Stimulated activated CD4-positive, alpha-beta T cell treated with anti-CD3 and anti-CD28 coated beads, TNF-alpha, amount 100 ng/mL, for 48 hours (primary cell): ENCODE data around the gene ZNF12.
"Not testable (repeated sequence)": the region's sequence is repeated elsewhere in the genome, so short reads cannot be mapped to it uniquely, and the experiment has no call there.

Experiments used
- DNase-seq, 3 donors: peaks; one replicate each; pipeline ENCODE4 v3.0.0-alpha.2; 2020; ENCODE audit warnings: low read depth in 3 of 3

ZNF12 gene

DNA sequence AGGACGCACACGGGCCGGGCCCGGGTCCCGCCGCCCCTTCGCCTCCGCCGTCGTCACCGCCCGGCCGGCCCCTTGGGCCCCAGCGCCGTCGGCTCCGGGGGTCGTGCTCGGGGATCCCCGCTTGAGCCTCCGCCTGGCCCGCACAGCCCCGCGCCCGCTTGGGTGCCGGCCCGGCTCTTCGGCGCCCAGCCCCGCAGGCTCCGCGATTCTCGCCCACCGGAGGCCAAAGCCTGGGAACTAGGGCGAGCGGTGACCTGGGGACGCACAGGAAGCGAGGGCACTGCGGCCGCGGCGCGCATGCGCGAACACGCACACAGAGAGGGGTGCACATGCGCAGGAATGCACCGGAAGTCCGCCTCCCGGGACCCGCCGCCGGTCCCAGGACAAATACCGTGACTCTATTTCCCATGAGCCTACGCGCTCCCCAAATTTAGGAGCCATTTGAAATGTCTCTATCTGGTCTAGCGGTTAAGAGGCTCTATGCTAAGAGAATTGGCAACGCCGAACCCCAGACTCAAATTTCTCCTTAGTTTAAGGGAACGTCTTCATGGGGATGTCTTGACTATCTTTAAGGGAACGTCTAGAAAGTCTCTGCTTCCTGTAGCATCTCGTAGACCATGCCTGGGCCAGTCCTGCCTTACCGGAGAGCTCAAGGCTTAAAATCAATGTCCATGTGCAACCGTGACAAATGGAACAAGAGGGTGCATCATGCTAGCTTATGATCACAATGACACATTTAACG is at the start of gene ZNF12:
Gene ZNF12 (minus strand): TSS at position 282 of the 742 bp plus-strand sequence. CDS start 1,774 bp downstream, outside the sequence.
- peak; percentile 92 to 93 (median 93) for DNase-seq

DNA sequence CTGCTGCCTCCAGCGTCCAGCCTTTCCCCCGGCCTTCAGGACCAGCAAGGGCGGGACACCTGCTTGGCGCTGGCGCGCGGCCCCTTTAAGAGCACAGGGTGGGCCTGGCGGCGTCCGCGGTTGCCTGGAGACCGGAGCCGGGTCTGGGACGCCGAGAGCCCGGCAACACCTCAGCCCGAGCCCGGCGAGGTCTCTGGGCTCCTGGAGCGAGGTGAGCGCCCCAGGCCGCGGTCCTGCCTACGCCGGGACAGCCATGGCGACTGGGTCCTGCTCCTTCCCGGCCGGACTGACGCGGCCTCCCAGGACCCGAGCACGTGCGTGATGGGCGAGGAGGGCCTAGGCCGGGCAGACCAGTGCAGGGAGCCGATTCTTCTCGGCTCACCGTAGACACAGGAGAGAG is 47.2 kb upstream of the ZNF12 start, which contains the start of gene RSPH10B2:
Gene RSPH10B2 (plus strand): TSS at position 140 of the 400 bp plus-strand sequence. CDS start 3,575 bp downstream, outside the sequence.
- not testable (repeated sequence) for DNase-seq

DNA sequence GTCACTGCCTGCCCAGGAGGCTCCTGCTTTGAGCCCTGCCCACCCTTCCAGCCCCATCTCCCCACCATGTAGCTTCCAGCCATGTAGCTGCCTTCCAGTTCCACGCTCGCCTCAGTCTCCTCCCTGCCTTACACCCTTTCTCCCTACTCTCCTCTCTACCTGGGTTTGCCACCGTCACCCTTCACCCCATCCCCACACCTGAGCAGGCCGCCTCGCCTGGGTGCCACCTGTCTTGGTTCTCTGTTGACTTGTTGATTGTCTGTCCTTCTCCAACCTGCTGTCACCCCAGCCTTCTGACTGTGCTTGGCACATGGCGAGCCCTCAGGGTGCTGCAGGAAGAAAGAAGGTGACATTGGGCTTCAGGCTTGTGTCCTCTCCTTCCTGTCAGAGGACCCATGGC is 43.4 kb upstream of the ZNF12 start:
- DNase-seq, result not testable (repeated sequence)

DNA sequence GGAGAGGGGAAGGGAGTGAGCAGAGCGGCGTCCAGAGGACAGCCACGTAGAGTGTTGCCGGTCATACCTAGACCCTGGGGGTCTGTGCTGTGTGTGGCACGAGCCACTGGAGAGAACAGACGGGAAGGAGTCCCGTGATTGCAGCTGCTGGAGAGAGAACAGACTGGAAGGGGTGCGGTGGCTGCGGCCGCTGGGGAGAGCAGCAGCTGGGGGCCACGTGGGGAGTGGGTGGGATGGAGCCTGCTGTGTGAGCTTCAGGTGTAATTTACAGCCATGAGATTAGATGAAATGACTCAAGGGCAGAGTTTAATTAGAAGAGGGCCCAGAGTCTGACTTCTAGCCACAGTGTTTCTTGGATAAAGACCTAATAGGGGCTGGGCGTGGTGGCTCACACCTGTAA is 42.6 kb upstream of the ZNF12 start:
- DNase-seq, result not testable (repeated sequence)

DNA sequence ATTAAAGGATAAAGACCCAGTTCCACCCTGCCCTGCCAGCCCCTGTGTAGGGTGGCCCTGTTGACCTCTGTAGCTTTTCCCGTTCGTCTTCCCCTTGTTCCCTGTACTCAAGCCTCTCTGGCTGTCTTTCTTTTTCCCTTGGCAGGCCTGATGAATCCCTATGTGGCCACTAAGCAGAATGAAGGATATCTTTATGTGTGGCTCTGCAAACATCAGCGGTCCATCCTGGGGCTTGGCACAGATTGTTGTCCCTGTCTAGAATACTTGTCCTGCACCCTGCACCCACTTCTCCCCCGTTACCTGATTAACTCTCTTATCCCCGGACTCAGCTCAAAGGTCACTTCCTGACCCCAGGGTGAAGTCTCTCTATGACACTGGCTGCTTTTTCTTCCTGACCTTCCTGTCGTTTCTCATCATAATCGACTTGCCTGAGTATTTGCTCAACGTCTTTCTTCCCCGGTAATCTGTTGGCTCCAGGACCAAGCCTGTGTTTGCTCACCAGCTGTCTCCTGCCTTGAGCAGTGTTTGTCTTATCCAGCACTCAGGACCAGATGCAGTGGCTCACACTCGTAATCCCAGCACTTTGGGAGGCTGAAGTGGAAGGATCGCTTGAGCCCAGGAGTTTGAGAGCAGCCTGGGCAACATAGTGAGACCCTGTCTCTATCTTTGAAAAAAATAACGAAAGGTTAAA is 37.8 kb upstream of the ZNF12 start:
- DNase-seq, result not testable (repeated sequence)

DNA sequence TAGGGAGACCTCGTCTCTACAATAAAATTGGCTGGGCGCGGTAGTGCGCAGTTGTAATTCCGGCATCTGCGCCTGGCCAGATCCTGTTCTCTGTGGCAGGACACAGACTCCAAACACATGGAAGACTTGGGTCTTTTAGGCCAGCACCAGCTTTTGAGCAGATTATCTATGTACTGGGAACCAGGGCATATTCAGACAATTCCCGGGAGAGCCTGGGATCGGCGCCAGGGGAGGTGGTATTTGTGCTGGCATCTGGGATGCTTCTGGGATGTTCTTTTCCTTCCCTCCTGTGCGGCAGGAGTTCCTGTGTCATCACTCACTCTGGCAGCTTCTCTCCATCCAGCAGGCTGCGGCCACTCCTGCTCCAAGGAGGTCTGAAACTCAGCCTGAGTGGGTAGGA is 31.7 kb upstream of the ZNF12 start:
- DNase-seq, result not testable (repeated sequence)

DNA sequence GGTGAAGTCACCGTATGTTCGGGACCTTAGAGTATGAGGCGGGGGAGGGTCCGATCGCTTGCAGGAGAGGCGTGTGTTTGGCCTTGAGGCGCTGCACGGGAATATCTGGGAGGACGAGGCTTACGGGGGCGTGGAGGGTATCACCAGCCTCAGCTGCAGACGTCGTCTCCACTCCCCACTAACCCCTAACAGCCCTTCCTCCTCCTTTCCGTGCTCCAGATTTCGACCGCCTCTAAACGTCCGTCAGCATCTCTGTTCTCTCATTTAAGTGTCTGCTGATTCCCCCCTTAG is 23.5 kb upstream of the ZNF12 start:
- no peak for DNase-seq

DNA sequence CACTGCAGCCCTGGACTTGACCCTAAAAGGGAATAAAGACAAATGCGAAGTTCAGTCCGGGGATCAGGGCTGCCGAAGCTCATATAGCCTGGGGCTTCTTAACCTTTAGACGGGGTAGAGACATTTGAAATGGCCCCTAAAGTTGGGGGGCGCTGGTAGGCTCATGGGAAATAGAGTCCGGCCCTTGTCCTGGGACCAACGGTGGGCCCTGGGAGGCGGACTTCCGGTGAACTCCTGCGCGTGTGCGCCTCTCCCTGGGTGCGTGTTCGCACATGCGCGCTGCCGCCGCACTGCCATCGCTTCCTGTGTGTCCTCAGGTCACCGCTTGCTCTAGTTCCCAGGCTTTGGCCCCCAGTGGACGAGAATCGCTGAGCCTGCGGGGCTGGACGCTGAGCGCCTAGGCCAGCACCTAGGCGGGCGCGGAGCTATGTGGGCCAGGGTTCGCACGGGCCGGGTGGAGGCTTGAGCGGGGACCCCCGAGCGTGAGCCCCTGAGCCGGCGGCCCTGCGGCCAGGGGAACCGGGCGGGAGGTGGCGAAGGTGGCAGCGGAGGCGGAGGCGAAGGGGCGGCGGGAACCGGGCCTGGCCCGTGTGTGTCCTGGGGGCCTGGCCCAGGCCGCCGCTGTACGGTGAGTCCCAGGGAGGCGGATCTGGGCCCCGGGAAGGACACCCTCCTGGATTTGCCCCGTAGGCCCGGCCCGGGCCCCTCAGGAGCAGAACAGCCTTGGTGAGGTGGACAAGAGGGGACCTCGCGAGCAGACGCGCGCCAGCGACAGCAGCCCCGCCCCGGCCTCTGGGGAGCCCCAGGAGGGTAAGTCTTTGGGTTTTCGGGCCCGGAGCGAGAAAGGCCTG is 23.0 kb upstream of the ZNF12 start:
- peak; percentile 62 to 75 (median 71) for DNase-seq

DNA sequence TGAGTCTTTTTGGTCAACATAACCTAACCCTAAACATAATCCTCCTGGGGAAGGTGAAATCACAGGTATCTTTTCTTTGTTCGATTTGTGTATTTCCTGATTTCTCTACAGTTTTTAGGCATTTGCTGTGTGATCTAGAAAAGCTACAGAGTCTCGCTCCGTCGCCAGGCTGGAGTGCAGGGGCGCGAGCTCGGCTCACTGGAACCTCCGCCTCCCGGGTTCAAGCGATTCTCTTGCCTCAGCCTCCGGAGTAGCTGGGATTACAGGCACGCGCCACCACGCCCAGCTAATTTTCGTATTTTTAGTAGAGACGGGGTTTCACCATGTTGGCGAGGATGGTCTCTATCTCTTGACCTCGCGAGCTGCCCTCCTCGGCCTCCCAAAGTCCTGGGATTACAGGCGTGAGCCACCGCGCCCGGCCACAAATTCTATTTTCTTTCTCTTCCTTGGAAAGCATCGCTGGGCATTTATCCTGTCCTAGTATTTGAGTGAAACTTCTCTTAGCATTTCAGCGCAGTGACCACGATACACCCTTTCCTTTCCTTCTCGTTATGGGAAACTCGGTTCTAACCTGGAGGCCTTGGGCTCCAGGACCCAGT is 22.2 kb upstream of the ZNF12 start:
- not testable (repeated sequence) for DNase-seq

DNA sequence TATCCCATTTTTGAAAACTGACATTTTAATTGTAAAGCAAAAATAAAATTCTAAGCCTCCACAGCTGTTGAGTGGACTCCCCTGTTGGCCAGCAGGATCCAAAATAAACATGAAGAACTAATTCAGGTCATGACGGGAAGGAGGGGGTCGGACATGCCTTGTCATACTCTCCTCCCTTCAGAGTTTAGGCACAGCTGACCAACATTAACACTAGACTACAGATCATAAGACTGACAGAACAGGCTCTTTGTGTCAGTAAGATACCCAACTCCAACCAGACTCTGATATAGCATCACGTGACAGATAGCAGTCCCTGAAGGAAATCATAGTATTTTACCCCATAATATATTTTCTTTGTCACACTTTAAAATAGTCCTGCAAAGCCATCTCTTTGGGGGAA is 20.9 kb upstream of the ZNF12 start:
- no peak for DNase-seq

DNA sequence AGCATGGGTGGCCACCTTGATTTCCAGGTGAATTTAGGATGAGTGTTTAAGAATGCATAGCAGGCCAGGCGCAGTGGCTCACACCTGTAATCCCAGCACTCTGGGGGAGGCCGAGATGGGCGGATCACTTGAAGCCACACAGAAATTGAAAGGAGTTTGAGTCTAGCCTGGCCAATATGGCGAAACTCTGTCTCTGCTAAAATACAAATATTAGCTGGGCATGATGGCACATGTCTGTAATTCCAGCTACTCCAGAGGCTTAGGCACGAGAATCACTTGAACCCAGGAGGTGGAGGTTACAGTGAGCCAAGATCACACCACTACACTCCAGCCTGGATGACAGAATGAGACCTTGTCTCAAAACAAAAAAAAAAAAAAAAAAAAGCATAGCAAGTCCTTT is 19.6 kb upstream of the ZNF12 start:
- DNase-seq, result not testable (repeated sequence)

DNA sequence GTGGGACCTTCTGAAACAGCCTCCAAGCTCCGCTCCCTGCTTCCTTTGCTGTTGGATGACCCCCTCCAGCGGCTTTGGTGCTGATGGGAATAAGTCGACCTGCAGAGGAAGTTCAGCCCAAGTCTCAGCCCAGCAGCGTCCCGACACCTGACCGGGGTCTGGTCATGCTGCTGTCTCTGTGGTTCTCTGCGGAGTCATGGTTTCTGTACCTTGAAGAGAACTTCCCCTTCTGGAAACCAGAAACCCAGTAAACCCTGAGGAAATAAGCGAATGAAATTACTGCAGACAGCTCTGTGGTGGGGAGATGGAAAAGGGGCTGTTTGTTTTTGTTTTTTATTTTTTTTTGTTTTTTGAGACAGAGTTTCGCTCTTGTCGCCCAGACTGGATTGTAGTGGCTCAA is 18.3 kb upstream of the ZNF12 start:
- DNase-seq, result no peak

DNA sequence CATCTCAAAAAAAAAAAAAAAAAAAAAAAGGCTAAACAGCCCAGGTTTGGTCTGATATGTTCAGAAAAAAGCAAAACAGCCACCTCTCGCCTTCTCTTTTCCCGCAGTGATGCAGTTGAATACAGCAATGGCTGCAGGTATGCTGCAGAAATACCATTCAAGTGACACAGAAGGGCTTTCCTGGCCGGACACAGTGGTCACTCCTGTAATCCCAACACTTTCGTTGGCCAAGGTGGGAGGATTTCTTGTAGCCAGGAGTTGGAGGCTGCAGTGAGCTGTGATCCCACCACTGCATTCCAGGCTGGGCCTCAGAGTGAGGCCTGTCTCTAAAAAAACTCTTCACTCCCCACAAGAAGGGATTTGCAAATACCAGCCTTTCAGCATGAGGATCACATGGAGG is 17.6 kb upstream of the ZNF12 start:
- DNase-seq, result not testable (repeated sequence)

DNA sequence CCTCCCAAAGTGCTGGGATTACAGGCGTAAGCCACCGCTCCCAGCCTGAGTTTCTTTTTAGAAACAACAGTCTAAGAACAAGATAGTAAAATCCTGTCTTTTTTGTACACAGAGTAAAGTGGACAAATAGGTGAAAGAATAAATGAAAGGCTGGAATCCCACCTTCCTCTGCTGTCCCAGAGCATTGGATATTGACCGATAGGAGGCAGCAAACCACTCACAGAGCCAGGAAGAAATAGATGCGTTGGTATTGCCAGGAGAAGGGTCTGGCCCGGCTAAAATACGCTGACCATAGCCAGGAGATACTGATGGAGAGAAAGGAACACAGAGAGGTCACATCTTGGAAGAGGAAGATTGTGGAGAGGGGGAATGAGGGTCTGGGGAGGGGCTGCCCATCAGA is 11.4 kb upstream of the ZNF12 start:
- no peak for DNase-seq

DNA sequence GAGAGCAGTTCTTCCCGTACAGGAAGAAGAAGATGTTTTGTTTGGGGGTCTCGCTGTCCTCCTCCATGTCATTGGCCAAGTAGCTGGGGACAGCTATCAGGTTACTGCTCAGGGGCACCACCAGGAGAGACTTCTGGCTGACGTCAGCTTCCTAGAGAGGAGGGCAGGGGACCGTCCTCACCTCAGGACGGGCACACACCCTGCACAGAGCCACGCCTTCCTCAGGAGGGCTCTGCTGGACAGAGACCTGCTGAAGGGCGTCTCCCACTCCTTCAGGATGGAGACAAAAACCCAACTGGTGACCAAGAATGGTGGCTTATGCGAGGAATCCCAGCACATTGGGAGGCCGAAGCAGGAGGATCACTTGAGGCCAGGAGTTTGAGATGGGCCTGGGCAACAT is 9.2 kb upstream of the ZNF12 start:
- not testable (repeated sequence) for DNase-seq

DNA sequence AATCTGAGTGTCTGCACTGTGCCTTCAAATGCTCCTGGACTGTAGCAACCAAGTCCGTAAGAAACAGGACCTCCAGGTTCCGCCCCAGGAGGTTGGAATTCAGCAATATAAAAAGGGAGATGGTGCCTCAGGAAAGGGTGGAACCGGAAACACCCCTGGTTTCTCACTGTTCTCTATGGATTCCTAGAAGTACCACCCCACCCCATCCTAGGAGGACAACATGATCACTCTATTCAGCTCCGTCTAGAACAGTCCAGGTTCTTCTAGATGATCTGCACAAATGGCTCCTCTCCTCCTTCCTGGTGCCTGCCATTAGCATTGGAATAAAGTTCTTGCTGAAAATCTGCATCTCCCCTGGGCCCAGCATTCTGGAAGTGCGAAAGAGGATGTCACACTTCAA is 7.6 kb upstream of the ZNF12 start:
- no peak for DNase-seq

DNA sequence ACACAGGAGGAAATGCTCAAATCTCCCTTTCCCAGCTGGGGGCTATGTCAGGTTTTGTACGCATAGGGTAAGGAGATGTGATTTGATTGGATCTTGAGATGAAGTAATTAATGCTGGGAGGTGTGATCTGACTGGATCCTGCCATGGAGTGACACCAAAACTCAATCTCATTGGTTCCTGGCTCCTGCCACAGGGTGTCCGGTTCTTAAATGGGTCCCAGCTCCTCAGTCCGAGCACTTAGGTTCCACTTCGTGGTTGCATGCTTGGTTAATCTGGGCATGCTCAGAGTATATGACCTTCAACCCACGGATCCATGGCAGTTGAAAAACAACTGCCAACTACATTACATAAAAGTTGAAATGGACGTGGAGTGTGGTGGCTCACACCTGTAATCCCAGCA is 3.1 kb upstream of the ZNF12 start:
- no peak for DNase-seq

DNA sequence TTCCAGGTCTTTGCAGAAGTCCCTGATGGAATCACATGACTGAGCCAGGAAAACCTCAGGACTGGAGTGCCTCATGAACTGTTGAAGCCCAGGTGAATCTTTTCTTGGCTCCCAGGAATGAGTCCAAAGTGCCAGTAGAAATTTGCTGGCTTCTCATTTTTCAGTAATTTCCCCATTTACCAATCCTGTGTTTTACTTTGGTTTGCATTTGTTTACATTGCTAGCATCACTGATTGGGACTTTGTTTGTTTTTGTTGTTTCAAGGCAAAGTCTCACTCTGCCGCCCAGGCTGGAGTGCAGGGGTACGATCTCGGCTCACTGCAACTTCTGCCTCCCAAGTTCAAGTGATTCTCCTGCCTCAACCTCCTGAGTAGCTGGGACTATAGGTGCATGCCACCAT is 1.6 kb upstream of the ZNF12 start:
- DNase-seq, result no peak

DNA sequence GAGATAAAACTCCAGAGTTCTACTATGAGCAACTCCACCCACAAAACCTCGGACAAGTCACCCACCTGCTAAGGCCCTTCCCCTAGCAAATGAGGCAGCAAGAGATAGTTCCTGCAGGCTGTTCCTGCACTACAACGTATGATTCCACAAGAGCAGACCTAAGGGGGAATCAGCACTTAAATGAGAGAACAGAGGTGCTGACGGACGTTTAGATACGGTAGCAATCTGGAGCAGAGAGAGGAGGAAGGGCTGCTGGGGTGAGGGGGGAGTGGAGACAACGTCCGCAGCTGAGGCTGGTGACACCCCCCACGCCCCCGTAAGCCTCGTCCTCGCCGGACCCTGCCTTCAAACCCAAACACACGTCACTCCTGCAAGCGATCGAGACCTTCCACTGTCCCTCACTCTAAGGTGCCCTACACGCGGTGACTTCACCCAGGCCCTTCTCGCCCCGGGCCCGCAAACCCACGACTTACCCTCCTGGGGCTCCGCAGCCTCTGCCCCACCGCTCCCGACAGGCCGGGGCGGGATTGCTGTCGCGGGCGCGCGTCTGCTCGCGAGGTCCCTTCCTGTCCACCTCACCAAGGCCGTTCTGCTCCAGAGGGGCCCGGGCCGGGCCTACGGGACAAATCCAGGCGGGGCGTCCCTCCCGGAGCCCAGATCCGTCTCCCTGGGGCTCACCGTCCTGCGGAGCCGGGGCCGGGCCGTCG is 635 bp downstream of the ZNF12 start:
- peak in 2 of 3 donors; percentile 4 to 15 for DNase-seq

DNA sequence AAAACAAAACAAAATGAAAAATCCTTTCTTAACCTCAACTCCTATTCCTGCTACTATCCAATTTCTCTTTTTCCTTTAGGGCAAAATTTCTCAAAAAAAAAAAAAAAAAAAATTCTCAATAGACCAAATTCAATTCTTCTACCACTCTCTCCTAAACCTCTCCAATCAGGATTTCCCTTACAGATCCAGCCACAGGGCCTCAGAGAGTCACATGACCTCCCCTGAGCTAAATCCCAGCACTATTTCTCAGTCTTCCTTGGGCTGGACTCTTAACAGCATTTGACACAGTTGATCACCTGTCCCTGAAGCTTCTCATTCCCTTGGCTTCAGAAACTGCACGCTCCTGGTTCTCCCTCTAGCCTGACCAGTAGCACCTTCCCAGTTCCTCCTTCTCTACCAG is 4.9 kb downstream of the ZNF12 start:
- DNase-seq, result no peak

DNA sequence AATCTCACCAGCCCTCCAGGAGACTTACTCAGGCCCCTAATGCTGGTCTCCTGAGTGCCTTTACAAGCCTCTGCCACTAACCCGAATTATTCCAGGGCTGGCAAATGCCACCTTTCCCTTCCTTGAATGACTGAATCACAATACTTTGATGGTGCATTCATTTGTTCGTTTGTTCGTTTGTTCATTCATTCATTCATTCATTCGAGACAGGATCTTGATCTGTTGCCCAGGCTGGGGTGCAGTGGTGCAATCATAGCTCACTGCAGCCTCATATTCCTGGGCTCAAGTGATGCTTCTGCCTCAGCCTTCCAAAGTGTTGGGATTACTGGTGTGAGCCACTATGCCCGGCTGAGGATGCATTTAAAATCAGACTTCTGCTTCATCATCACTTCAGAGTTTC is 6.0 kb downstream of the ZNF12 start:
- DNase-seq, result no peak
